ENCODE data around the gene RPL35. TPM values are rescaled to one million over a fixed set of nuclear protein-coding genes. Genes with fewer than 3 reads are reported as not detected.
A peak's percentile ranks its signal among the peaks of the same experiment; 100 is the strongest.

Gene RPL35
- total and polyA plus RNA-seq, 12 donors = 598 to 3,743 (median 714) TPM

GRCh38 chr9:124859803-124860581 is 1.8 kb downstream of the RPL35 start:
- intact Hi-C loops (cut with DNase I) = loop anchor here in 2 of 10 donors (10.0 kb wide), 2 partner anchors 285 to 515 kb away; partner anchors contain the start of gene SCAI (in 1 of the 2)
- H3K9me3 ChIP-seq = no peaks in the 10 kb centered on the region
- ATAC-seq (no peak), DNase-seq (no peak)
- H3K36me3 ChIP-seq = peaks cover 0 to 51% (median 36%) of the 10 kb centered on the region in 9 donors
- no peaks in the 10 kb centered on the region for H3K27me3 ChIP-seq
- peak overlapping the region in 1 of 10 donors; percentile 2 for H3K27ac ChIP-seq
- peaks cover 9 to 42% (median 38%) of the 10 kb centered on the region in 9 donors for H3K4me1 ChIP-seq
- peak overlapping the region in 7 of 10 donors; percentile 75 to 100 (median 91) for H3K4me3 ChIP-seq
- no peak for TF ChIP-seq CTCF (IDR thresholded peaks at IDR 0.05)
- WGBS, 2 donors = 59 to 62% methylated on average over 10 of the region's 10 CpGs

- Histone ChIP-seq H3K27ac (no peak overlapping the region), H3K36me3 (peaks cover 0 to 51% (median 36%) of the 10 kb centered on the region in 9 donors), H3K27me3 (no peaks in the 10 kb centered on the region), H3K4me3 (no peak overlapping the region), H3K4me1 (peaks cover 9 to 43% (median 37%) of the 10 kb centered on the region in 9 donors), H3K9me3 (no peaks in the 10 kb centered on the region)
- no peak for TF ChIP-seq CTCF (IDR thresholded peaks at IDR 0.05)
- WGBS, 2 donors = 67 to 70% methylated on average over 9 of the region's 9 CpGs
- no peak for ATAC-seq
- no peak for DNase-seq
- intact Hi-C loops (cut with DNase I) = loop anchor here in 2 of 10 donors (10.0 kb wide), 2 partner anchors 286 to 516 kb away; partner anchors contain the start of gene SCAI (in 1 of the 2)
Measured at GRCh38 chr9:124858330-124859046, 3.3 kb downstream of the RPL35 start.

- intact Hi-C loops (cut with DNase I) = loop anchor here in 2 of 10 donors (10.0 kb wide), 2 partner anchors 287 to 517 kb away; partner anchors contain the start of gene SCAI (in 1 of the 2)
- no peak overlapping the region for H3K27ac ChIP-seq
Measured at GRCh38 chr9:124857533-124858162, 4.1 kb downstream of the RPL35 start.

More at GRCh38 chr9:124857533-124858162, 4.1 kb downstream of the RPL35 start:
- DNase-seq = no peak
- no peak for TF ChIP-seq CTCF (IDR thresholded peaks at IDR 0.05)
- H3K9me3 ChIP-seq = no peaks in the 10 kb centered on the region
- H3K36me3 ChIP-seq = peaks cover 0 to 51% (median 36%) of the 10 kb centered on the region in 9 donors
- H3K4me3 ChIP-seq = no peak overlapping the region
- 87 to 90% methylated on average over 24 of the region's 24 CpGs for WGBS, 2 donors
- no peaks in the 10 kb centered on the region for H3K27me3 ChIP-seq
- no peak for ATAC-seq
- H3K4me1 ChIP-seq = peaks cover 10 to 44% (median 32%) of the 10 kb centered on the region in 9 donors

Data from heart right ventricle (tissue), 16 donors.